AG04450 (cell line): ENCODE results near the gene EHBP1L1. TPM values are rescaled to one million over a fixed set of nuclear protein-coding genes. Genes with fewer than 3 reads are reported as not detected.

Experiments
- CTCF ChIA-PET: fragments of 300-600, 350-600 bp; formaldehyde crosslinking; extraction: SDS; loops from one replicate; lab custom pipeline; 2022; ENCODE audit warnings: antibody characterized with exemption, inconsistent platforms; lab: Charles Lee
- POLR2A ChIA-PET: fragments of 350-600 bp; formaldehyde crosslinking; extraction: SDS; loops from one replicate; lab custom pipeline; 2021; ENCODE audit warnings: antibody characterized with exemption, inconsistent platforms; lab: Yijun Ruan, JAX
- DNase-seq: peaks from one replicate; pipeline ENCODE4 v3.0.0-alpha.2; 2011; ENCODE audit warnings: low read depth, low spot score
- H3K27ac ChIP-seq: one replicate; pipeline ENCODE4 v1.5.1; 2012; ENCODE audit warnings: low read depth, low read length, control low read depth
- H3K27me3 ChIP-seq: one replicate; pipeline ENCODE4 v1.6.0; 2012; ENCODE audit warnings: low read length; ENCODE audit not compliant: control insufficient read depth, insufficient read depth
- H3K4me3 ChIP-seq: 2 replicates; pipeline ENCODE4 v1.5.1; 2011; ENCODE audit warnings: mild to moderate bottlenecking, low read depth, low read length, control low read depth
- H3K9me3 ChIP-seq: 2 replicates; pipeline ENCODE4 v1.5.1; 2012; ENCODE audit warnings: low read length; ENCODE audit not compliant: control insufficient read depth, insufficient read depth
- CTCF ChIP-seq: IDR thresholded peaks from 2 replicates; pipeline ENCODE4 v1.5.1; 2011; ENCODE audit warnings: low read depth, low read length, control low read depth, inconsistent platforms
- polyA plus RNA-seq: library from polyadenylated mRNA; depleted of rRNA; stranded (reverse); fragments of >200 nt; gene quantifications from 2 replicates; pipeline ENCODE4 v1.2.3, GENCODE V29; 2011

The EHBP1L1 gene
- polyA plus RNA-seq, 1 experiment = 11.3 TPM

DNA sequence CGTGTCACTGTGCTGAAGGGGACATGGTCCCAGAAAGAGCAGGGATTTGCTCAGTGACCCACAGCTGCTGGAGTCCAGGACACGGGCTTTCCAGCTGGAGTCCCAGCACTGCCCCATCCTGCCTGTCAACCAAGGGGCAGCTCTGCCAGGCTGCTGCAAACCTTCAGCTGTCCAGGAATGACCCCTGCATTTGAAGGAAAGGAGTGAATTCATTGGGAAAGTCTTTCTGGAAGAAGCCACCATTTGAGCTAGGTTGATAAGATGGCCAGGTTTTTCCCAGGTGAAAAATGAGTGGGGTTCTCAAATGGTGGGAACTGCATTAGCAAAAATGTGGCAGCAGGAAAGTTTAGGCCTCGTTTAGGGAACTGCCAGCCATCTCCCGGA lies 10.4 kb downstream of the EHBP1L1 start:
- TF ChIP-seq CTCF = no peak
- POLR2A ChIA-PET = interaction anchor here (1.1 kb wide), 1 partner anchor 164 kb away, joined by 6 read pairs; the partner anchor contains the start of gene NEAT1
- Histone ChIP-seq H3K27me3 (no peaks in the 10 kb centered on the region), H3K9me3 (no peaks in the 10 kb centered on the region), H3K27ac (peak overlapping the region; percentile 21), H3K4me3 (no peak overlapping the region)
- CTCF ChIA-PET = interaction anchor here (1.0 to 1.2 kb wide), 3 partner anchors 8 to 170 kb away, joined by 3 to 5 read pairs (median 4); no protein-coding TSS in a partner anchor
- DNase-seq = no peak

- no peak overlapping the region for H3K4me3 ChIP-seq
- no peak for DNase-seq
- ChIA-PET POLR2A (interaction anchor here (0.8 to 1.1 kb wide), 2 partner anchors 78 to 164 kb away, joined by 3 to 6 read pairs; partner anchors contain the start of gene NEAT1), CTCF (interaction anchor here (1.1 to 1.2 kb wide), 2 partner anchors 45 to 171 kb away, joined by 3 to 5 read pairs; no protein-coding TSS in a partner anchor)
- H3K9me3 ChIP-seq = no peaks in the 10 kb centered on the region
- no peaks in the 10 kb centered on the region for H3K27me3 ChIP-seq
- TF ChIP-seq CTCF = no peak
- no peak overlapping the region for H3K27ac ChIP-seq
Measured at GRCh38 chr11:65586676-65587075, 10.8 kb downstream of the EHBP1L1 start.

DNA sequence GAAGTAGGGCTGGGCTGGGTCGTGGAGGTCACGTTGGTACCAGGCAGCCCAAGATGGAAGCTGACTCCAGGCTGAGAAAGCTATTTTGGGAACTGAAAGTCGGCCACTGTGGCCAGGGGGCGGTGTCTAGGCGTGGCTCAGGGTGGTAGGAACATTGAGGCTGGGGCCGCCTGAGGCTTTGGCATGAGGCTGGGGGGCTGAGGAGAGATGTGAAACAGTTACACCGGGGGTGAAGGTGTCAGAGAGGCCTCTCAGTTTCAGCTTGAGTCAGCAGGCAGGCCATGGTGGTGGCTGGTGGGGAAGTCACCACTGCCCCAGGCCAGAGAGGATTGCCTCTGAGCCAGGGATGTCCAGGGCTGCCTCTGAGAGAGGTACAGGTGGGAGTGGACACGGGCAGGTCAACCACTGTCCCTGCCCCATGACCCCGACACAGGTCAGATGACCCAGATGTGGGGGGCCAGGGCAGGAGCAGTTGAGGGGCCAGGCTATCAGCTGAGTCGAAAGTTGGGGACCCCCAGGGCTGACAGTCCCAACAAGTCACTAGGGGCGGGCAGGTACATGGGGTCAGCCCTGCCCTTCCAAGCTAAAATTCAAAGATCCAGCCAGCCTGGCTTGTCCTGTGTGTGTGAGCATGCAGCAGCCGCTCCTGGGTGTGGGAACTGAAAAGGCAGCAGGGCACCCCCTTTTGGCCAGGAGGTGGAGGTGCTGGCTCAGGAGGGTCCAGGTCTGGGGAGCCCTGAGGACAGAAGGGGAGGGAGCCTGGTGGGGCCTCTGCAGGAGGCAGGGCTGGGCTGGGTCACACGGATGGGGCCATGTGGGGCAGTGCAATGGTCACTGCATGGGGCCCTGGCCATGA lies 12.6 kb downstream of the EHBP1L1 start:
- POLR2A ChIA-PET = interaction anchor here (1.3 kb wide), 1 partner anchor 48 kb away, joined by 4 read pairs; no protein-coding TSS in a partner anchor
- no peaks in the 10 kb centered on the region for H3K9me3 ChIP-seq
- no peak overlapping the region for H3K4me3 ChIP-seq
- CTCF ChIA-PET = interaction anchor here (0.5 to 0.6 kb wide), 2 partner anchors 16 to 229 kb away, joined by 5 read pairs; partner anchors contain the start of gene FAM89B
- DNase-seq = no peak
- TF ChIP-seq CTCF = peak; percentile 47
- H3K27me3 ChIP-seq = no peaks in the 10 kb centered on the region
- no peak overlapping the region for H3K27ac ChIP-seq

DNA sequence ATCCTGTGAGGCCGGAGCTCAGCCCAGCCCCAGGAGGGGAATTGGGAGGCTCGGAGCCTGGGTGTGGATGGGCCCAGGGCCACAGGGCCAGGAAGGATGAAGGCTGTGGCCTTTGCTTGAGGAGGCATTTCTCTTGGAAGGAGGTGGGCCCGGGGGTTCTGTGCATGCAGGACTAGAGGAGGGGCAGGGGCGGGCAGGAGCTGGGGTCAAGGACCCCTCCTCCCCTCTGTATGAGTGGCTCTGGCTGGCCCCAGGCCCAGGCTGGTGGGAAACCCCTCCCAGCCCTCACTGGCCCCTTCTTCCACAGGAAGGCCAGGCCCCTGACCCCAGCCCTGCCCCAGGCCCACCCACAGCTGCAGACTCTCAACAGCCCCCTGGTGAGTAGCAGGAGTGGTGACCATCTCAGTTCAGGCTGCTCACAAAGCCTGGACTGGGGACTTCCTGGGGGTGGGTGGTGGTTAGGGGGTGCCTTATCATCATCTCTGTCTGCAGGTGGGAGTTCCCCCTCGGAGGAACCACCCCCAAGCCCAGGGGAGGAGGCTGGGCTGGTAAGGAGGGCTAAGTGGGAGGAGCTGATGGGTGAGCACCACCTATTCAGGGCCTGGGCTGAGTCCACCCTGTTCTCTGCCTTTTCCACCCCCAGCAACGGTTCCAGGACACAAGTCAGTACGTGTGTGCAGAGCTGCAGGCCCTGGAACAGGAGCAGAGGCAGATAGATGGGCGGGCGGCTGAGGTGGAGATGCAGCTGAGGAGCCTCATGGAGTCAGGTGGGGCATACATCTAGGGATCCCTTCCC lies 13.8 kb downstream of the EHBP1L1 start:
- Histone ChIP-seq H3K27ac (no peak overlapping the region), H3K27me3 (no peaks in the 10 kb centered on the region), H3K9me3 (no peaks in the 10 kb centered on the region), H3K4me3 (no peak overlapping the region)
- POLR2A ChIA-PET = interaction anchor here (0.7 to 1.1 kb wide), 2 partner anchors 64 to 177 kb away, joined by 3 to 4 read pairs; no protein-coding TSS in a partner anchor
- TF ChIP-seq CTCF = no peak
- CTCF ChIA-PET = interaction anchor here (1.0 to 1.5 kb wide), 3 partner anchors 12 to 49 kb away, joined by 3 to 5 read pairs (median 5); no protein-coding TSS in a partner anchor
- DNase-seq = no peak
